MCF 10A (cell line): Measurements from ENCODE around the gene TRERF1. TPM values are rescaled to one million over a fixed set of nuclear protein-coding genes. Genes with fewer than 3 reads are reported as not detected.
"Not testable (repeated sequence)": the region's sequence is repeated elsewhere in the genome, so short reads cannot be mapped to it uniquely, and the experiment has no call there.

Source experiments
- BruUV-seq: library from RNA; stranded (reverse); fragments of 400-500 nt; replicated peaks from 2 replicates; lab custom pipeline; 2021; lab: Mats Ljungman, UMichigan
- CTCF ChIA-PET: fragments of 300-600 bp; sonication (Branson Sonifier 250); formaldehyde crosslinking; extraction: SDS; loops from one replicate; lab custom pipeline; 2021; ENCODE audit warnings: antibody characterized with exemption, inconsistent platforms; lab: Yijun Ruan, JAX
- POLR2A ChIA-PET: fragments of 300-600, 350-650 bp; sonication (Branson Sonifier 250); formaldehyde crosslinking; extraction: SDS; loops from one replicate; lab custom pipeline; 2020; ENCODE audit warnings: antibody characterized with exemption, inconsistent platforms; lab: Yijun Ruan, JAX
- DNase-seq: peaks from one replicate; pipeline ENCODE4 v3.0.0-alpha.2; 2018; ENCODE audit not compliant: unreplicated experiment
- H3K27ac Mint-ChIP-seq: one replicate; pipeline ENCODE4 v1.8.0; 2022; ENCODE audit warnings: mild to moderate bottlenecking, low read depth, mixed read lengths; ENCODE audit not compliant: unreplicated experiment
- H3K27me3 Mint-ChIP-seq: one replicate; pipeline ENCODE4 v1.8.0; 2022; ENCODE audit warnings: mixed read lengths; ENCODE audit not compliant: insufficient read depth, unreplicated experiment
- H3K36me3 Mint-ChIP-seq: one replicate; pipeline ENCODE4 v1.8.0; 2022; ENCODE audit warnings: mild to moderate bottlenecking, moderate library complexity, mixed read lengths; ENCODE audit not compliant: insufficient read depth, unreplicated experiment
- H3K4me1 Mint-ChIP-seq: one replicate; pipeline ENCODE4 v1.8.0; 2022; ENCODE audit warnings: mixed read lengths; ENCODE audit not compliant: insufficient read depth, unreplicated experiment
- H3K4me3 Mint-ChIP-seq: one replicate; pipeline ENCODE4 v1.8.0; 2022; ENCODE audit warnings: mild to moderate bottlenecking, moderate library complexity, mixed read lengths; ENCODE audit not compliant: unreplicated experiment
- H3K9me3 Mint-ChIP-seq: one replicate; pipeline ENCODE4 v1.8.0; 2022; ENCODE audit warnings: mixed read lengths; ENCODE audit not compliant: unreplicated experiment
- CTCF ChIP-seq: fragments of 200-600 bp; IDR thresholded peaks from one replicate; pipeline ENCODE4 v1.8.0; 2022; ENCODE audit warnings: antibody characterized with exemption, mild to moderate bottlenecking; ENCODE audit not compliant: unreplicated experiment
- intact Hi-C: fragments of 100-400 bp; cut with micrococcal nuclease; formaldehyde crosslinking; loops from 2 replicates; pipeline ENCODE4 v1.14.1; 2022
- total RNA-seq: library from RNA; stranded (reverse); gene quantifications from 2 replicates; pipeline ENCODE4 v1.2.3, GENCODE V29; 2022

TRERF1 gene
- total RNA-seq, 1 experiment from 2014 or later: 9.4 TPM

- Mint-ChIP-seq H3K36me3 (no peaks in the 10 kb centered on the region), H3K4me1 (peaks cover 46% of the 10 kb centered on the region), H3K9me3 (no peaks in the 10 kb centered on the region), H3K27ac (peak overlapping the region; percentile 61), H3K4me3 (peak overlapping the region; percentile 91), H3K27me3 (no peaks in the 10 kb centered on the region)
- ChIA-PET POLR2A (interaction anchor here (0.7 to 9.7 kb wide), 11 partner anchors 16 to 222 kb away, joined by 3 to 227 read pairs (median 6); partner anchors contain the start of gene UBR2), CTCF (interaction anchor here (0.6 to 1.9 kb wide), 5 partner anchors 45 to 213 kb away, joined by 3 to 5 read pairs (median 3); no protein-coding TSS in a partner anchor)
- intact Hi-C loops: no loop called here
- DNase-seq: no peak
- no peak for TF ChIP-seq CTCF
- no TSS peak for BruUV-seq
These were observed 3.3 kb downstream of the TRERF1 start for GRCh38 chr6:42448391-42448790.

GRCh38 chr6:42446996-42447395, 4.7 kb downstream of the TRERF1 start:
- H3K4me1 Mint-ChIP-seq: peaks cover 46% of the 10 kb centered on the region
- no peak for TF ChIP-seq CTCF

GRCh38 chr6:42446370-42446769, 5.4 kb downstream of the TRERF1 start:
- H3K36me3 Mint-ChIP-seq: no peaks in the 10 kb centered on the region
- no peak for TF ChIP-seq CTCF
- POLR2A ChIA-PET: interaction anchor here (9.7 kb wide), 1 partner anchor 42 kb away, joined by 227 read pairs; no protein-coding TSS in a partner anchor
- CTCF ChIA-PET: interaction anchor here (0.7 to 1.3 kb wide), 3 partner anchors 42 to 201 kb away, joined by 3 to 5 read pairs (median 5); no protein-coding TSS in a partner anchor
- H3K9me3 Mint-ChIP-seq: no peaks in the 10 kb centered on the region
- H3K4me3 Mint-ChIP-seq: no peak overlapping the region
- peaks cover 46% of the 10 kb centered on the region for H3K4me1 Mint-ChIP-seq
- no peaks in the 10 kb centered on the region for H3K27me3 Mint-ChIP-seq
- no peak overlapping the region for H3K27ac Mint-ChIP-seq
- no TSS peak for BruUV-seq
- no peak for DNase-seq
- intact Hi-C loops: no loop called here

More at GRCh38 chr6:42446996-42447395, 4.7 kb downstream of the TRERF1 start:
- Mint-ChIP-seq H3K36me3 (no peaks in the 10 kb centered on the region), H3K27me3 (no peaks in the 10 kb centered on the region), H3K4me3 (no peak overlapping the region), H3K27ac (no peak overlapping the region), H3K9me3 (no peaks in the 10 kb centered on the region)
- BruUV-seq: no TSS peak
- DNase-seq: no peak
- ChIA-PET CTCF (interaction anchor here (1.0 to 1.3 kb wide), 2 partner anchors 43 to 101 kb away, joined by 5 read pairs; no protein-coding TSS in a partner anchor), POLR2A (interaction anchor here (1.3 to 9.7 kb wide), 3 partner anchors 31 to 97 kb away, joined by 3 to 227 read pairs (median 6); no protein-coding TSS in a partner anchor)
- intact Hi-C loops: no loop called here

GRCh38 chr6:42445955-42446354, 5.8 kb downstream of the TRERF1 start:
- CTCF ChIA-PET: interaction anchor here (0.7 kb wide), 1 partner anchor 202 kb away, joined by 3 read pairs; no protein-coding TSS in a partner anchor
- H3K27me3 Mint-ChIP-seq, DNase-seq, BruUV-seq, POLR2A ChIA-PET, intact Hi-C loops, H3K36me3 Mint-ChIP-seq, H3K27ac Mint-ChIP-seq, H3K4me3 Mint-ChIP-seq, H3K9me3 Mint-ChIP-seq: not testable (repeated sequence)
- peaks cover 46% of the 10 kb centered on the region for H3K4me1 Mint-ChIP-seq
